HG02642 (cell line): Measurements from ENCODE around the gene DOCK4.

Experiments
- ATAC-seq: cut with Tn5 transposase; IDR thresholded peaks from one replicate; pipeline ENCODE4 v1.9.1; 2021; ENCODE audit warnings: mild to moderate bottlenecking; ENCODE audit not compliant: unreplicated experiment, poor library complexity

The DOCK4 gene

DNA sequence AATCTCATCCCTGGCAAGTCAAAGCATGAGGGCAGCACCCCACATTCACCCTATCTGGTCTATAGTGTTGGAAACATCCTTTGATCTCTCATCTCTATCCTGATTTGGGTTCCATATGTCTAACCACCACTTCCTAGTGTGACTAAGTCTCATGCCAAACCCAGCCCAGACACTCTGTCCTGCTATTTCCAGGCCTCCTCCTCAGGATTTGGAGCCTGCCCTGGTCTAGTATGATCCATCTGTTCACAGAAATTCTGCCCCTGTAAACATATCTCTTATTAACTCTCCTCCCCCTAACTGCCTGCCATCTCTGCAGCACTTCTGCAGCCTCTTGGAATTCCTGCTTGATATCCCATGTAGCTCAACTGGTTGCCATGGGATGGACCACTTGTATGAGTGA, 323.0 kb downstream of the DOCK4 start:
- no peak for ATAC-seq

DNA sequence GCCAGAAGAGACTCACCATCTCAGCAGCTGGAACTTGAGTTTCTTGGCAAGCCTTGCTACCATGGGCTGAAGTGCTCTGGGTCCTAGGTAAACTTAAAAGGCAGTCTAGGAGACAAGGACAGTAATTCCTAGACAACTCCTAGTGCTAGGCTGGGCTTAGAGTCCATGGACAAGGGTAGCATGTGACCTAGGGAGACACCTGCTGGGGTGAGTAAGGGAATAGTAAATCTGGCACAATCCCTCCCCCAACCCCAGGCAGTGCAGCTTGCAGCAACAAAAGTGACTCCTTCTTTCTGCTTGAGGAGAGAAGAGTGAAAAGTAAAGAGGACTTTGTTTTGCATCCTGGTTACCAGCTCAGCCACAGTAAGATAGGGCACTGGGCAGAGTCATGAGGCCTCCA, 327.4 kb downstream of the DOCK4 start:
- no peak for ATAC-seq

DNA sequence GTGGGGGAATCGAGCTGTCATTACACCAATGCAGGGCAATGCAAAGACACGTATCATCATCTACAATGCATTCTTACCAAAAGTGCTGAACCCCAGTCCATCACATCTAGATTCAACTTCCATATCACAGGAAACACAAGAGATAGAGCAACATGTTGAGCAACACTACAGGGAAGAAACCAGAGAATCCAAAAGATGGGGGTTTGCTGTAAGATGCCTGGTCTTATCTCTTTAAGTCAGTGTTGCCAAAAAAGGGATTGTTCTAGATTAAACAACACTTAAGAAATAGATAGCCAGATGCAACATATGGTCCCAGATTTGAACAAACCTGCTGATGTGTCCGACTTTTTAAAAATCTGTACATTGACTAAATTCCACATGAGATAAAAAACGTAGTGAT, 328.3 kb downstream of the DOCK4 start:
- no peak for ATAC-seq

DNA sequence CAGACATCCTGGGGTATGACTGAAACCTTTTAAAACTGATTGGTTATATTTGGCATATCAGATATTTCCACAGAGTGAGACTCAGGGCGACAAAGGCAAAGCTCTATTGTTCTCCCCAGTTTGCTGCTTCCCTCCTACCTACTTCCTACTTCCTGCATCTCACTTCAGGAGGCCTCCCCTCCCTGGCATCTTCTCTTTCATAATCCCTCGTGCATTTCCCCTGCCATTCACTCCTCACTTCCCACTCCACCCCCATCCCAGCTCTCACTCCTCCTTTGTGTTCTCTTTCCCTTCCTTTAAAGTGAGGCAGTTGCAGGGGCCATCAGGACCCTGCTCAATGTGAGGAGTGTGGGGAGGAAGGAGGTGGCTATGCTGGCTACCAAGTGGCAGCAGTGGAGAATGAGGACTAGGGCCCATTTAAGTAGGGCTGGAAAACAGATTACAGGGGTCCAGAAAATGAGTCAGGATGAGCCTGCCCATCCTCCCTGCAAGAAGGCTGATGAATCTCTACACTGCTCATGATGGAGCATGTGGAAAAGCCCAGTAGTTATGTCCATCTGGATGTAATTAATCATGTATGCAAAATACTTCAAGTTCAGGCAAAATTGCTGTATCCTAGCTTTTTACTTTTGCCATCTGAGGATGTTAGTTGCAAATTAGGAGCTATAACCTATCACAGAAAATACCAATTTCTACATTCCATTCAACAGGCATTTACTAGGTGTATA, 332.1 kb downstream of the DOCK4 start:
- no peak for ATAC-seq

DNA sequence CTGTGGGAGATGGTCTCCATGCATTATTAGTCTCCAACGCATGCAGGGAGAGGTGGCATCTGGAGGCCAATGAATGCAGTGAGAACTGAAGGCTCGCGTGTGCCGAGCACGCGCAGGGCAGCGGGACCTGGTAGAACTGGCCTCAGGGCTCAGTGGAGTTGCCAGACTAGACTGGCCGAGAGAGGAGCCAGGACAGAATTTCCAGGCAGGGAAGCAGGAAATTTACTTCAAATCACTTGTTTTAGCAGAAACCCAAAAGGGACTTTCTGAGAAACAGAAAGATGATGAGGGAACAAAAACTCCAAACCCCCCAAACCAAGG, 332.9 kb downstream of the DOCK4 start:
- no peak for ATAC-seq

DNA sequence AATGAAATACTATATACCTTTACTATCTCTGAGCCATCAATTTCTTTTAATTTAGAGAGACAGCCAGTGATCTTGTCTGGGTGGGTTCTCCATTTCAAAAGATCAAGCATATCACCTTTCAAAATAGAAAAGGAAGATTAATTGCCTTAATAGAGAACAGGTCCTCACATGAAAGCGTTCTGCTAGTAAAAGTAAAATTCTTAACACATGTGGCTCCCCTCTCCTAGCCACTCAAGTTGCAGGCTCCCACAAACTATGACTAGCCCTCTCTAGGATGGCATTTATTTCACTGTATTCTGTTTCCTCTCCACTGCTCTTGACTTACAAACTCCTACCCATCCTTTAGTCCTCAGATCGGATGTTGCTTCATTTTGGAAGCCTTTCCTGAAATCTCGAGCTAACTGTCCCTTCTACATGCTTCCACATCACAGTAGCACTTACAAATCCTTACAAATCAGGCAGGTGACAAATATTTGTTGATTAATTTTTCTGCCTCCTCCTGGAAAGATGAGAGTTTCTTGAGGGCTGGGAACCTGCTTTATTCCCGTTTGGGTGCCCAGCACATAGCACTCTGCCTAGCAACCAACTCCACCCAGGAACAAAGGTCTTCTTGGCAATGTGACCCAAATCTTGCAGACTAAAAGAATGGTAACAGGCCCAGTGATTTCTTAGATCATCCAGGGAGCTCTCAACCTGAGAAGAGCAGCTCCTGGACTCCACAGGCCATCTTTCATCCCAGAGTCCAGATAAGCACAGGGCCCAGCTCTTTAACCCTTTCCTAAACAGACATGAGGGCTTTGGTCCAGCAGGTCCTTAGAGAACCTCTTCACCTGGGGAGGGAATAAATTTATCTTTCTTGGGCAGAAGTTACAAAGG, 333.5 kb downstream of the DOCK4 start:
- ATAC-seq: no peak

DNA sequence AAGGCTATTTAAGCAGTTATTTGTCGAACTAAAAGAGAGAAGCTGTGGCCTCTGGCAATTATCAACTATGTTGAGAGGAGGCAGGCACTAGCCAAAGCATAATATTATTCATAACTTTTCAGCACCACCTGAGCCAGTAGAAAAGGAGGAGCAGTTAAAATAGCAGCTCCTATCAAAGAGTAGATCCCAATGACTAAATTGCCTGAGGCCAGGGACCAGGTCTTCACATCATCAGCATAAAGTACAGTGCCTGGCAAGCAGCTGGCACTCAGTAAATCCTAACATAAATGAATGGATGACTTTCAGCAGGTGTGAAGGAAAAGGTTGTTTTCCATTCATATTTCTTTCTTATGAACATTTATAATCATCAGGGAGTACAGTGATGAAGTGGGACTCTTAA, 334.9 kb downstream of the DOCK4 start:
- ATAC-seq: no peak

DNA sequence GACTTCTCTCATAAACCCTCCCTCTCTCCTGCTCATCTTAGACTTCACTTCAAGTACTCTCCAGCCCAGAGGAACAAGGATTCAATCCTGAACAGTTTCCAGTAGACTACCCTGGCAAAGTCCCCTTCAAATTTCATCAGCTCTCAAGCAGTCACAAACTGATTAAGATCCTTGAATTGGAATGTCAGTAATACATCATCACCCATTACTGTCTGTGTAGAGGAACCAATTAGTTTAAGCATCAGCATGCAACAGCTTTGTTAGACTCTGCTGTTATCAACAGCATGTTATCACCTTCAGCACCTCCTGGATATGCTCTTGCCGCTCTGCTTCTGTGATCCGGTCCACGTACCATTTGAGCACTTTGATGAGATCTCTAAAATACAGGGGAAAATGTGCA, 336.9 kb downstream of the DOCK4 start:
- ATAC-seq: no peak

DNA sequence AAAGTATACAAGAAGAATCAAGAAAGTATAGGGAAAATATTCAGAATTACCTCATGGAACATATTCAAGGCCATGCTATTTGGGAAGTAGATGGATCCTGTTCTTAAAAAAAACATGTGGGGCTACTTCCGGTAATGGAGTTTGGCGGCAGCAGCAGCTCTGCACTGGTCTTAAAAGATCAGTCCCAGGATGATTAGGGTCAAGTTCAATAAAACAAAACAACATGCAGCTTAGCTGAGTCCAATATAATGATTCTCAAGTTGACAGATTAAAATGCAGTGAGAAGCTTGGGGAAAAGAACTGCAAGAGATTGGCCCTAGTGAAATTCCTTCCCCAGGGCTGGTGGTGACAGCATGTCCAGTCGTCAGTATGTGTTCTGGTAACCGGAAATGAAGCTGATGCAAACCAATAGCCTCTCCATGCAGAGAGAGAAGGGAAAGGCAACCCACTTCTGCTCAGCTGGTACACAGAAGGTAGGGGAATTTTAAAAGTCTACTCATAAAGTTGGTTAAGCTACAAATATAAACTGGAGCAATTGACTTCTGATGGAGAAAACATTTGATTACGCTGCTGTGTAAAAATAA, 338.8 kb downstream of the DOCK4 start:
- ATAC-seq: no peak

DNA sequence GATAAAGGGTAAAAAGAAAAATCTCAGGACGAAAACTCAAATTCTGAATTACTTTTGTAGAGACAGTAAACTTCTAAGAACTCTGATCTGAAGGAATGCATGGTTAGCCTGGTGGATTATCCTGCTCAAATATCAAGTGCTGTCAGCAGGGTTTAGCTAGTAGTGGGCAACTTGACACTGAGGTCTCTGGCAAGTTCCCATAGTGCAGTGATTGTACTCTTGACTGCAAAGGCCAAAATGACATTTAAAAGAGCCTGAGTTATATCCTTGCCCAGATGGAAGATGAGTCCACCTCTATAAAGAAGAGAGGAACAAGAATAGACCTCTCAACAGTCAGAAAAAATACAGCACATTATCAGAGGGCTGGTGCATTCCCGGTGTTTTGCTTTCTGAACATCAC, 339.4 kb downstream of the DOCK4 start:
- no peak for ATAC-seq

DNA sequence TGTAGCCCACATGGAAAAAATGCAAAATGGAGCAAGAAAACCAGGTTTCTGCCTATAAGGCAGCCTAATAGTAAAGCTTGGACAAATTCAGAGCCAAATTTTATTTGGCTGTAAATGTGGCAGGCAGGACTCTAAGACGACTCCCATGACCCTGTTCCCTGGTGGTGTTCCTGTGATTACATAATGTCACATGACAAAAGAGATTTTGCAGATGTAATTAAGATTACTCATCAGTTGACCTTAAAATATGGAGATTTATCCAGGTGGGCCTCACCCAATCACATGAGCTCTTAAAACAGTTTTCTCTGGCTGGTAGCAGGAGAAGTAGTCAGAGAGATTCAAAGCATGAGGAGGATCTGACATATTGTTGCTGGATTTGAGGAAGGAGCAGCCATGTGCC, 340.8 kb downstream of the DOCK4 start:
- no peak for ATAC-seq

DNA sequence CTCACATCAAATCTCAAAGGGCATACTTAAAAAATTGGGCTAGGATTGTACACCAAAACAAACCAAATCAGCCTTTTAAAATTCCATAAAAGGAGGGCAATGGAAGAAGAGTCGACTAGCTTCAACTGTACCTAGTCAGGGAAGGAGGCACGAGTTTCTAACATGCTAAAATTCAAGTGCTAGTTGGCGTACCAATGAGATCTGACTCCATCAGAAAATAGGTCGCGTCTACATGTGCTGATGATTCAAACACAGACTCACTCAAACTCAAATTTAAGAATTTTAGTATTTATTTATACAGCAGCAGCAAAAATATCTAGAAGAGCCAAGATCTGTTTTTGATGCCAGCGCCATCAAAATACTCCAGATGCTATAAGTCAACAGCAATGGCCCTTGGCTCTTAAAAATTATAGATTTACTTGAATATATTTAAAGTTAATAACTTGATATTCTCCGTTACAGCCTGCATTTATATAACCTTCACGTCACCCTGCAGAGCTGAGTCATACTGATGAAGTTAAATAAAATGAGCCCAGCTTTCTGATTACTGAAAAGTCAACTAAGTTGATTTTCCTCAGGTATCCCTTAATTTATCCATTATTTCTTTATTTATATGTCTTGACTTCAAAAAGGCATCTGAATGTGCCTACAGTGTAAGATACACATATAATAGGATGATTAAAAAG, 341.8 kb downstream of the DOCK4 start:
- no peak for ATAC-seq

DNA sequence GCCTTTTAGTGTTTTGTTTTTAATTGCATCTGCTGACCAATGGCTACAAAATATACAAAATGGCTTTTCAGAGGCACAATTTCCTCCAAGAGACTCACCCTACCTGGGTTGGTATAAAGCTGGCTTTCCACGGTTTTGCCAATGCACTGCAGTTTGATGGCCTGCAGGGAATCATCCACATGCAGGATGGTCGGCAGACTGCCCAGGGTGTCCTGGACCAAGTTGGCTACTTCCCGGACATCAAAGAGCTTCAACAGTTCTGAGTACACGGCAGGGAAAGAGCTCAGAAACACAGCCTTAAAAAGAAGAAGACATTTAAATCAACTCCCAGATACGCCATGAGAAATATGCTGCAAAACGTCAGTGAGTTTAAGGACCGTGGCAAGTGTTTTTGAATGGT, 342.9 kb downstream of the DOCK4 start:
- no peak for ATAC-seq

DNA sequence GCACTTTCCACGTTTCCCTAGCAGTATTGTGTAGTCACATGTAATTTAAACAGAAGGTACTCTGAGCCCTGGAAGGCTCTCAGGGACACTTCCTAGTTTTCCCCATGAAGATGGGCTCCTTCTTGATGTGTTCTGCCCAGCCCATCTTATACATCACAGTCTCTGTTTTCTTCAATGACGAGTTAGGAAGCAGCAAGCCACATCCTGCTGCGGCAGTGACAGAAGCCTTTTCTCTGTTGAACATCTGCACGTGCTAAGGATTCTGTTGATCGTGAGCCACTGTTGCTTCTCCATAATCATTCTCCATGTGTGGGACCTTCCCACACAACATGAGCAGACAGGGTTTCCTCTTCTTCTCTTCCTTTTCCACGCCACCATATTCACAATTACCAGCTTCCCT, 346.0 kb downstream of the DOCK4 start:
- ATAC-seq: no peak

DNA sequence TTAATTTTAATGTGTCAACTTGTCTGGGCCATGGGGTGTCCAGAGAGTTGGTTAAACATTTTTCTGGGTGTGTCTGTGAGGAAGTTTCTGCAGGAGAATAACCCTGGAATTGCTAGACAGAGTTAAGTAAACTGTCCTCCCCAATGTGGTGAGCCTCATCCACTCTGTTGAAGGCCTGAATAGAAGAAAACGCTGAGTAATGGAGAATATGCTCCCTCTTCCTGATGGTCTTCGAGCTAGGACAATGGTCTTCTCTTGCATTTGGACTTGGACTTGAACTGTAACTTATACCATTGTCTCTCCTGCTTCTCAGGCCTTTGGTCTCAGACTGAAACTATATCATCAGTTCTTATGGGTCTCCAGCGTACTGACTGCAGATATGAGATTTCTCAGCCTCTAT, 347.9 kb downstream of the DOCK4 start:
- ATAC-seq: no peak

DNA sequence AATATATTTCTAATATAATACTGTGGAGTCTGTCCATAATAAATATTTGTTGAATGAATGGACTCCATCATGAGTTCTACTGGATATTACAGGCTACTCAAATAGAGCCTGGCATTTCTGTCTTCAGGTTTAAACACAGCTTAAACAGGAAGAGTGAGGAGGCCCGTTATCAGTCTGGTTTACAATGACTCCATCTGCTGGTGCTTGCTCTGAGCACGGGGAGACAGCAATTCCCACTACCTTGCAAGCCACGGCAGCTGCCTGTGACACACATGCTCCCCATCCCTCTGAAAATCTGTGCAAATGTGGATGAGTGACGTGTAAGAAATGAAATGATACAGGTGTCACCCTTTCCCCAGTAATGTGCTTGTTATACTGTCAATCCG, 350.4 kb downstream of the DOCK4 start:
- ATAC-seq: no peak

DNA sequence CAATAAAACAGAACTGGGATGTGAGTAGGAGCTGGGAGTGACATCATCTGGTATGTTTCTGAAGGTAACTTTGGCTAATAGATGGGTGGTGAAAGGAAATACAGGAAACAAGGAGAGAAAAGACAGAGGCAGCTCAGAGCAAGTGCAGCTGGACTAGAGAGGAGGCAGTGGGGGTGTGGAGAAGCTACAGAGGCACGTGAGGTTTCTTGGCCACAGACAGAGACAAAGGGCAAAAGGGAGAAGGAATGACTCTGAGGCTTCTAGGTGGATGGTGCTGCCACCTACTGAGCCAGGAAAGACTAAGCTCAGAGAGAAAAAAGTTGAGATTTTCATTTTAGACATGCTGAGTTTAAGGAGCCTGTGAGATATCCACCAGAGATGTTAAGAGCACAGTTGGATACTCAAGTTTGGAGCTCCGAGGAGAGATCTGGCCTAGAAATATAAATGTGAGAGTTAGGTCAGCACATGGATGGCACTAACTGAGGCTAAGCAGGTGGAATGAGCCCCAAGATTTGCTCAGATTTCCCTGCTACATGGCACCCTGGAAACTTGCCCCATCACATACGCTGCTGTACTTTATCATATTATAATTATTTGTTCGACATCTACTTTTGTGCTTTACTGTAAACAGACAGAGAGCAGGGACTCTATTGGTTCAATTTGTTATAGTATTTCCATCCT, 350.9 kb downstream of the DOCK4 start:
- ATAC-seq: peak; percentile 74

DNA sequence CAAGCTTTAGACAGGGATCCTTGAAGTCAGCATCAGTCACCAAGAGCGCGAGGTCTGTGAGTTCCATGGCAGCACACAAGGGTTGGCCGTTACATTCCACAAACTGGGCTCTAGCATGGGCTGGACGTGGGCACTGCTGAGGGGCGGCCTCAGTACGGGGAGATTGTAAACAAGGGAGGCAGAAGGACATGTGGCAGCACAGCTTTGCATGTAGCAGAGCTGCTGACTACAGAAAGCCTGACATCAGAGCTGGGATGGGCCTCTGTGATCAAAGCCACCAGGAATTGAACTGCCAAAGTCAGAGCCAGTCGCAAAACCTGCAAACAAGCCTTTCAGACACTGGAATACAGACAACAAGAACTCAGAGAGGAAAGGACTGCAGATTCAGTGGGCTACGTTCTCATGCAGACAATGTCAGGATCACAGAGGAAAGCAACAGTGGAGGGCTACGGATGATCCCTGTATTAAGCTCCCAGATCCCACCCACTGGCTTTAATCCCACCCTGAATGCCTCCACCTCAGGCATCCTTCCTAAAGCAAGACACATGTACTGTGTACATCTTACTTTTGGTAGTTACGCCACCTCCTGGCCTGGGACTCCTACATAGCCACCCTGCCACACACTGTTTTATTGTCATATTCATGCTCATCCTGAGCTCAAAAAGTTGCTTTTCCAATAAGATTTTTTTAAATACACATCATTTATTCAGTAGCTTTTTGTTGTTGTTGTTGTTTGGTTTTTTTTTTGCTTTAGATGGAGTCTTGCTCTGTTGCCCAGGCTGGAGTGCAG, 352.8 kb downstream of the DOCK4 start:
- ATAC-seq: no peak

DNA sequence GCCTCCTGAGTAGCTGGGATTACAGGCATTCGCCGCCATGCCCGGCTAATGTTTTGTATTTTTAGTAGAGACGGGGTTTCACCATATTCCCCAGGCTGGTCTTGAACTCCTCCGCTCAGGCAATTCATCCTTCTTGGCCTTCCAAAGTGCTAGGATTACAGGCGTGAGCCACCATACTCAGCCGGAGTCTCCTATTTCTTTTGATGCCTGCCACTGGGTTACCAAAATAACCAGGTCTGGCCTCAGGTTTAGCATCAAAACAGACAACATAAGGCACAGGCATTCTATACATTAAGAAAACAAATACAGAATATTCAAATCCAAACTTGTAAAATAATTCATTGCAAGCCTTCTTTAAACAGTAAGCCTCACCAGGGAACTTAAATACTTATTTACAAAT, 354.1 kb downstream of the DOCK4 start:
- no peak for ATAC-seq

DNA sequence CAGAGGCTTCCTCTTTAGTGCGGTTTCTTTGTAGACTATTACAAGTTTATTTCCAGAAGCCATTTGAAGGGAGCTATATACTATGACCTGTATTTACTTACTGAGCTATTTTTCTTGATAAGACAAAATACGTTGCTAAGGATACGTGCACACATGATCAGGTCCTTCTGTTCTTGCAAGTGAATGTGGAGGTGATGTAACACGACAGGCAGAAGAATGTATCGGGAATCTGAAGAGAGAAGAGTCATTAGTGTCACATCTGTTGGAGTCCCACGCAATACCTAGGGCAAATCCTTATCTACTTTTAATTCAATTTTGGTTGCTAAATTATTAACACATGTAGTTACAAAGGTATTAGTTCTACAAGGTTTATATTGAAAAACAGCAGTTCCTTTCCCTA, 359.3 kb downstream of the DOCK4 start:
- no peak for ATAC-seq
